PC-3 (cell line): Measurements from ENCODE around the gene CHRNA4. TPM values are rescaled to one million over a fixed set of nuclear protein-coding genes. Genes with fewer than 3 reads are reported as not detected.

Experiments used
- ATAC-seq: fragments of 200-7000 bp; cut with Tn5 transposase; 2 replicates; pipeline ENCODE4 v1.9.1; 2020; ENCODE audit warnings: mild to moderate bottlenecking, moderate library complexity
- BruUV-seq: library from RNA; stranded (reverse); fragments of 400-500 nt; replicated peaks from 2 replicates; lab custom pipeline; 2021; lab: Mats Ljungman, UMichigan
- CTCF ChIA-PET: fragments of 300-600 bp; sonication (Branson Sonifier 250); formaldehyde crosslinking; loops from one replicate; lab custom pipeline; 2022; ENCODE audit warnings: antibody characterized with exemption; lab: Charles Lee
- POLR2A ChIA-PET: fragments of 300-600 bp; sonication (Branson Sonifier 250); formaldehyde crosslinking; loops from one replicate; lab custom pipeline; 2022; ENCODE audit warnings: antibody characterized with exemption; ENCODE audit not compliant: unreplicated experiment; lab: Charles Lee
- DNase-seq: peaks from one replicate; pipeline ENCODE4 v3.0.0-alpha.2; 2015
- H2AFZ ChIP-seq: fragments of 300-600 bp; sonication (generic); 2 replicates; pipeline ENCODE4 v1.6.0; 2016; ENCODE audit warnings: antibody characterized with exemption, low read length
- H3F3A ChIP-seq: fragments of 300-600 bp; sonication (generic); one replicate; pipeline ENCODE4 v1.6.0; 2017; ENCODE audit warnings: antibody characterized with exemption, low read length, control low read depth, mild to moderate bottlenecking; ENCODE audit not compliant: unreplicated experiment
- H3K27ac ChIP-seq: fragments of 300-600 bp; sonication (generic); 2 replicates; pipeline ENCODE4 v1.5.1; 2016; ENCODE audit warnings: mild to moderate bottlenecking, low read length
- H3K27me3 ChIP-seq: fragments of 300-600 bp; sonication (generic); 2 replicates; pipeline ENCODE4 v1.6.1; 2016; ENCODE audit warnings: low read length, mixed read lengths
- H3K36me3 ChIP-seq: fragments of 300-600 bp; sonication (generic); 2 replicates; pipeline ENCODE4 v1.6.1; 2016; ENCODE audit warnings: low read depth, mixed run types, low read length, mixed read lengths
- H3K4me1 ChIP-seq: fragments of 300-600 bp; sonication (generic); 2 replicates; pipeline ENCODE4 v1.5.1; 2016; ENCODE audit warnings: low read length; ENCODE audit not compliant: insufficient read depth
- H3K4me2 ChIP-seq: fragments of 300-600 bp; sonication (generic); 2 replicates; pipeline ENCODE4 v1.6.0; 2016; ENCODE audit warnings: low read length
- H3K4me3 ChIP-seq: fragments of 300-600 bp; sonication (generic); 2 replicates; pipeline ENCODE4 v1.5.1; 2016; ENCODE audit warnings: mild to moderate bottlenecking, low read length, mixed read lengths
- H3K79me2 ChIP-seq: fragments of 300-600 bp; sonication (generic); 2 replicates; pipeline ENCODE4 v1.6.1; 2017; ENCODE audit warnings: low read length, mixed read lengths
- H3K9ac ChIP-seq: fragments of 300-600 bp; sonication (generic); 2 replicates; pipeline ENCODE4 v1.6.0; 2016; ENCODE audit warnings: mild to moderate bottlenecking, low read length
- H3K9me2 ChIP-seq: fragments of 300-600 bp; sonication (generic); replicated peaks from 2 replicates; pipeline ENCODE4 v1.6.1; 2016; ENCODE audit warnings: mixed run types, low read length, mixed read lengths
- H3K9me3 ChIP-seq: fragments of 300-600 bp; sonication (generic); 2 replicates; pipeline ENCODE4 v1.6.1; 2016; ENCODE audit warnings: low read length, mixed read lengths
- H4K20me1 ChIP-seq: fragments of 300-600 bp; sonication (generic); 2 replicates; pipeline ENCODE4 v1.6.1; 2016; ENCODE audit warnings: low read length, mixed read lengths
- CTCF ChIP-seq: fragments of 300-600 bp; sonication (generic); conservative IDR thresholded peaks from 2 replicates; pipeline ENCODE4 v1.5.1; 2017; ENCODE audit warnings: antibody characterized with exemption, low read depth, mild to moderate bottlenecking, low read length
- EZH2 ChIP-seq: fragments of 300-600 bp; sonication (generic); IDR thresholded peaks from one replicate; pipeline ENCODE4 v1.6.1; 2017; ENCODE audit warnings: antibody characterized with exemption, mild to moderate bottlenecking, low read length; ENCODE audit not compliant: unreplicated experiment
- EZH2phosphoT487 ChIP-seq: fragments of 300-600 bp; sonication (generic); IDR thresholded peaks from 2 replicates; pipeline ENCODE4 v1.6.1; 2018; ENCODE audit warnings: mild to moderate bottlenecking, antibody characterized with exemption, low read length, borderline replicate concordance
- intact Hi-C: fragments of 100-400 bp; cut with micrococcal nuclease; formaldehyde crosslinking; loops from 2 replicates; pipeline ENCODE4 v1.9.0; 2023
- total RNA-seq: library from RNA; depleted of rRNA; stranded (reverse); fragments of >200 nt; gene quantifications from 2 replicates; pipeline ENCODE4 v1.2.3, GENCODE V29; 2014

CHRNA4 gene
- total RNA-seq, 1 experiment from 2014 or later = not detected

GRCh38 chr20:63396300-63396699 is 35.2 kb upstream of the CHRNA4 start:
- H3K4me3 ChIP-seq = no peak overlapping the region
- TF ChIP-seq EZH2 = no peak
- TF ChIP-seq EZH2phosphoT487 = no peak
- no peak for TF ChIP-seq CTCF
- CTCF ChIA-PET = no interaction called here
- no TSS peak for BruUV-seq
- H3K27ac ChIP-seq = no peak overlapping the region
- no peaks in the 10 kb centered on the region for H3F3A ChIP-seq
- H3K4me2 ChIP-seq = no peak overlapping the region
- H3K9ac ChIP-seq = no peak overlapping the region
- no peaks in the 10 kb centered on the region for H3K4me1 ChIP-seq
- no peaks in the 10 kb centered on the region for H3K9me3 ChIP-seq
- H3K9me2 ChIP-seq = no peaks in the 10 kb centered on the region
- intact Hi-C loops = no loop called here
- ATAC-seq (no peak), DNase-seq (no peak)
- peaks cover 44% of the 10 kb centered on the region for H3K27me3 ChIP-seq
- no peaks in the 10 kb centered on the region for H4K20me1 ChIP-seq
- no peaks in the 10 kb centered on the region for H3K36me3 ChIP-seq
- POLR2A ChIA-PET = no interaction called here
- H3K79me2 ChIP-seq = no peaks in the 10 kb centered on the region
- H2AFZ ChIP-seq = no peak overlapping the region

GRCh38 chr20:63395723-63396122 is 34.6 kb upstream of the CHRNA4 start:
- POLR2A ChIA-PET = no interaction called here
- Histone ChIP-seq H4K20me1 (no peaks in the 10 kb centered on the region), H3K27ac (no peak overlapping the region), H3K79me2 (no peaks in the 10 kb centered on the region), H3F3A (no peaks in the 10 kb centered on the region), H3K9me3 (no peaks in the 10 kb centered on the region), H2AFZ (no peak overlapping the region), H3K36me3 (no peaks in the 10 kb centered on the region), H3K27me3 (peaks cover 41% of the 10 kb centered on the region), H3K4me3 (no peak overlapping the region), H3K4me1 (no peaks in the 10 kb centered on the region), H3K9ac (no peak overlapping the region), H3K4me2 (no peak overlapping the region), H3K9me2 (no peaks in the 10 kb centered on the region)
- CTCF ChIA-PET = no interaction called here
- DNase-seq (no peak), ATAC-seq (no peak)
- no peak for TF ChIP-seq EZH2phosphoT487
- no peak for TF ChIP-seq CTCF
- intact Hi-C loops = no loop called here
- no TSS peak for BruUV-seq

DNA sequence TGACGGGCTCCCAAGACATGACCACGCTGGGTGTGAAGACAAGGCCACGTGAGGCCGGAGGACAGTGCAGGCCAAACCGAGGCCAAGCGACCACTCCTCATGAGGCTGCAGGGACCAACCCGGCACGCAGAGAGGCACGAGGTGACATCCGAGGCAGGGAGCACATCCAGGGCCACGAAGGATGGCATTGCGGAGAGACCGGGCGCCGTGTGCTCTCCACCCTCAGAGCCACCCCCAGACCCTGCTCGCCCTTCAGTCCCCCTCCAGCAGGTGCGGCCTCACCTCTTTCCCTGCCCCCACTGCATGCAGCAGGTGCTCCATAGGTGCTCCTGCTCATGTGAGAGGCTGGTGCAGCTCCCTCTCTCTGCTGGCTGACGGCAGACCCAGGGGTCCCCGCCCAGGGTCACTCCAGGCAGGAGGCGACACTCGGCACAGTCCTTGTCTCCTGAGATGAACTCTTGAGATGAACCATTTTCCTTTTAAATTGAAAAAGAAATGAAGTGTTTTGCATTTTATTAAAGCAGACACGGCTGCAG is 33.8 kb upstream of the CHRNA4 start:
- Histone ChIP-seq H3F3A (no peaks in the 10 kb centered on the region), H3K4me3 (no peak overlapping the region), H2AFZ (no peak overlapping the region), H3K27me3 (peaks cover 34% of the 10 kb centered on the region), H3K79me2 (no peaks in the 10 kb centered on the region), H3K27ac (no peak overlapping the region), H3K4me2 (no peak overlapping the region), H3K9me2 (no peaks in the 10 kb centered on the region), H3K36me3 (no peaks in the 10 kb centered on the region), H3K4me1 (no peaks in the 10 kb centered on the region), H4K20me1 (no peaks in the 10 kb centered on the region), H3K9me3 (no peaks in the 10 kb centered on the region), H3K9ac (no peak overlapping the region)
- ChIA-PET CTCF (no interaction called here), POLR2A (no interaction called here)
- intact Hi-C loops = no loop called here
- no peak for TF ChIP-seq EZH2phosphoT487
- no peak for TF ChIP-seq CTCF
- TF ChIP-seq EZH2 = no peak
- BruUV-seq = no TSS peak
- DNase-seq (no peak), ATAC-seq (no peak)
